Type B pancreatic cell (in vitro differentiated cells): ENCODE data around the gene DIAPH3. TPM values are rescaled to one million over a fixed set of nuclear protein-coding genes. Genes with fewer than 3 reads are reported as not detected.

Experiments used
- DNase-seq: peaks from one replicate; pipeline ENCODE4 v3.0.0; 2021; ENCODE audit warnings: mixed read lengths; ENCODE audit not compliant: unreplicated experiment; ENCODE audit errors: extremely low spot score
- H3K27ac Mint-ChIP-seq: 2 replicates; pipeline ENCODE4 v1.8.0; 2021; ENCODE audit warnings: mild to moderate bottlenecking, mixed read lengths
- H3K27me3 Mint-ChIP-seq: 2 replicates; pipeline ENCODE4 v1.8.0; 2021; ENCODE audit warnings: mixed read lengths
- H3K36me3 Mint-ChIP-seq: 2 replicates; pipeline ENCODE4 v1.8.0; 2021; ENCODE audit warnings: mixed read lengths
- H3K4me1 Mint-ChIP-seq: one replicate; pipeline ENCODE4 v1.8.0; 2021; ENCODE audit warnings: mixed read lengths; ENCODE audit not compliant: unreplicated experiment
- H3K4me3 Mint-ChIP-seq: 2 replicates; pipeline ENCODE4 v1.8.0; 2021; ENCODE audit warnings: mild to moderate bottlenecking, mixed read lengths
- H3K9me3 Mint-ChIP-seq: 2 replicates; pipeline ENCODE4 v1.8.0; 2021; ENCODE audit warnings: mixed read lengths
- total RNA-seq: library from RNA; stranded (reverse); gene quantifications from 2 replicates; pipeline ENCODE4 v1.2.1, GENCODE V29; 2021; ENCODE audit warnings: low replicate concordance
- TF ChIP-seq, protein P1 (sequence below): fragments of 200-600 bp; sonication (generic); conservative IDR thresholded peaks from 2 replicates; pipeline ENCODE4 v1.5.0; 2021; ENCODE audit warnings: antibody characterized with exemption, mild to moderate bottlenecking

The DIAPH3 gene
- total RNA-seq, 1 donor from 2014 or later = 16.9 TPM

DNA sequence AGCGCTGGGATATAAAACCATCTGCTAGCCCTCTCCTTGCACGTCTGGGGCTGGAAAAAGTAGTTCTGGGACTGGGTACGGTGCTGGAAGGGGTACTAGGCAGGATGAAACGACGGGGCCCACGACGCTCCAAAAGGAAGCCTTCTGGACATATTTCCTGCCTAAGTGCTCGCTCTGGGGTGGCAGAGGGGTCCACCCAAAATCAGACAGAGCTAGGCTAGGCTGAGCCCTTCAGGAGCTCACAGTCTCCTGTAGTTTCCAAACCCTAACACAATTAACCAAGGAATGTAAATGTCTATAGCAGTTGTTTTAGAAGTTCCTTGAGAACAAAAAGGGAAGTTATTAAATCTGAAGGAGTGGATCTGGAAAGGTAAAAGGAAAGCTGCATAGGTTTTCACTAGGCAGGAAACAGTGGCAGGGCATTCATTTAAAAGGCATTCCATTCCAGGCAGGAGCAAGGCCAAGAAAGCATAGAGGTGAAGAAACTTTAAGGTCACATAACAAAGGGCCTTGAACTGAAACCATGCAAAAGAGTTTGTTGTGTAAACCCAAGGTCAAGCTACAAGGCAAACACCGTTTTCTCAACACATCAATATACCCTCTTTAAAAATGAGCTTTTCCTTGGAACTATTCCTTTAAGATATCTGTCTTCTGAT lies 634 bp upstream of the DIAPH3 start:
- peaks cover 13% of the 10 kb centered on the region for H3K36me3 Mint-ChIP-seq

DNA sequence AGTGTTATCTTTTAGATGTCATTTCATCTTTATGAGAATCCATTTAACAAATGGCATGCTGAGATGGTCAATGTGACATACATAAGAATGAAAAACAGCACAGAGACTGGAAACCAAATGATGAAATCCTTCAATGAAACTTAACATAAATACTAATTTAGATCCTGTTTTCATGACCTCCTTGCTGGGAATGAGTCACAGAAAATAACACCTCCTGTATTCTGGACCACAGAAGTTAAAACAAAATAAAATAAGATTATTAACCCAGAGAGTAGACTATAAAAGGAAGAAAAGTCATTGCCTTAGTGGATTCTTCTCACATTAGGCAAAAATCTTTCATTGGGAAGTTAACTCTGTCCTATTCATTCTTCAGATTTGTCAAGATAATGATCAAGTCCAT lies 1.6 kb downstream of the DIAPH3 start:
- no peak for DNase-seq
- Mint-ChIP-seq H3K4me3 (peak overlapping the region; percentile 63), H3K4me1 (peaks cover 31% of the 10 kb centered on the region), H3K9me3 (peaks cover 11% of the 10 kb centered on the region), H3K27me3 (no peaks in the 10 kb centered on the region), H3K36me3 (peaks cover 19% of the 10 kb centered on the region), H3K27ac (no peak overlapping the region)
- TF ChIP-seq, protein P1, sequence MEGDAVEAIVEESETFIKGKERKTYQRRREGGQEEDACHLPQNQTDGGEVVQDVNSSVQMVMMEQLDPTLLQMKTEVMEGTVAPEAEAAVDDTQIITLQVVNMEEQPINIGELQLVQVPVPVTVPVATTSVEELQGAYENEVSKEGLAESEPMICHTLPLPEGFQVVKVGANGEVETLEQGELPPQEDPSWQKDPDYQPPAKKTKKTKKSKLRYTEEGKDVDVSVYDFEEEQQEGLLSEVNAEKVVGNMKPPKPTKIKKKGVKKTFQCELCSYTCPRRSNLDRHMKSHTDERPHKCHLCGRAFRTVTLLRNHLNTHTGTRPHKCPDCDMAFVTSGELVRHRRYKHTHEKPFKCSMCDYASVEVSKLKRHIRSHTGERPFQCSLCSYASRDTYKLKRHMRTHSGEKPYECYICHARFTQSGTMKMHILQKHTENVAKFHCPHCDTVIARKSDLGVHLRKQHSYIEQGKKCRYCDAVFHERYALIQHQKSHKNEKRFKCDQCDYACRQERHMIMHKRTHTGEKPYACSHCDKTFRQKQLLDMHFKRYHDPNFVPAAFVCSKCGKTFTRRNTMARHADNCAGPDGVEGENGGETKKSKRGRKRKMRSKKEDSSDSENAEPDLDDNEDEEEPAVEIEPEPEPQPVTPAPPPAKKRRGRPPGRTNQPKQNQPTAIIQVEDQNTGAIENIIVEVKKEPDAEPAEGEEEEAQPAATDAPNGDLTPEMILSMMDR = no peak

More for the DNA sequence above, 634 bp upstream of the DIAPH3 start:
- no peaks in the 10 kb centered on the region for H3K27me3 Mint-ChIP-seq
- H3K9me3 Mint-ChIP-seq = peaks cover 5% of the 10 kb centered on the region
- TF ChIP-seq, protein P1 = no peak
- no peak for DNase-seq
- H3K4me1 Mint-ChIP-seq = peaks cover 31% of the 10 kb centered on the region
- H3K4me3 Mint-ChIP-seq = peak overlapping the region; percentile 98
- peak overlapping the region; percentile 96 for H3K27ac Mint-ChIP-seq

DNA sequence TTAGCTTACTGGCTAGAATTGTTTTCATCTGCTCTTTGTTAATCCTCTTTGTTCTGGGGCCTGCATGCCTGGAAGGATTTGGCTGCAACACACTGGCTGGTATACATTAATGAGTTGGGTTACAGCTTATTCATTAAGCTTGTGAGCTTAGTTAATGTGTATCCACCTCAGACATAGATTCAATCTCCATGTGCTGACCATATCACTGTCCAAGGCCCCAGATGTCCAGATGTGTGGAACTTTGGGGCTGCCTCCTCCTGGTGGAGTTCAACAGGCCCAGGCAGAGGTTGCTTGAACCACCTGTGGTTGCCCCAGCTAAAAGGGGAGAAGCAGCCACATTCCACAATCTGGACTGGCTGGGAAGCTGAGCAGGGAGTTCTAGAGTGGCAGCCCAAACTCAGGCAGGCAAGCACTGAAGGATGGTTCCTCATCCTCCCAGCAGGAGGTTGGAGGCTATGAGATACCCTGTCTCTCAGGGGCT lies 5.4 kb downstream of the DIAPH3 start:
- no peak for DNase-seq
- Mint-ChIP-seq H3K36me3 (peaks cover 22% of the 10 kb centered on the region), H3K27me3 (no peaks in the 10 kb centered on the region), H3K27ac (no peak overlapping the region), H3K4me1 (peaks cover 13% of the 10 kb centered on the region), H3K9me3 (peaks cover 11% of the 10 kb centered on the region), H3K4me3 (no peak overlapping the region)
- TF ChIP-seq, protein P1 = no peak

DNA sequence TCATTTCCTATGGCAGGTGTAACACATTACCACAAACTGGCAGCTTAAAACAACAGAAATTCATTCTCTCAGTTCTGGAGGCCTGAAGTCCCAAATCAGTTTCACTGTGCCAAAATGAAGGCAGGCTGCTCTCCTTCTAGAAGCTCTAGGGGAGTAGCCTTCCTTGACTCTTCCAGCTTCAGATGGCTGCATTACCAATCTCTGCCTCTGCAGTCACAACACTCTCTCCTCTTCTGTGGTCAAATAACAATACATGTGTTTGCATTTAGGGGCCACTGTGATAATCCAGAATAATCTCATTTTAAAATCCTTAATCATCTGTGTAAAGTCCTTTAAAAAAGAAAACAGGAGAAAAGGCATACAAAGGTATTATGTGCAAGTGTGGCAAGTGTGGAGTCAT lies 7.8 kb downstream of the DIAPH3 start:
- Mint-ChIP-seq H3K36me3 (peaks cover 14% of the 10 kb centered on the region), H3K27me3 (no peaks in the 10 kb centered on the region), H3K27ac (no peak overlapping the region), H3K4me3 (no peak overlapping the region), H3K9me3 (peaks cover 11% of the 10 kb centered on the region), H3K4me1 (peaks cover under 1% of the 10 kb centered on the region)
- TF ChIP-seq, protein P1 = peak; percentile 39
- DNase-seq = no peak

DNA sequence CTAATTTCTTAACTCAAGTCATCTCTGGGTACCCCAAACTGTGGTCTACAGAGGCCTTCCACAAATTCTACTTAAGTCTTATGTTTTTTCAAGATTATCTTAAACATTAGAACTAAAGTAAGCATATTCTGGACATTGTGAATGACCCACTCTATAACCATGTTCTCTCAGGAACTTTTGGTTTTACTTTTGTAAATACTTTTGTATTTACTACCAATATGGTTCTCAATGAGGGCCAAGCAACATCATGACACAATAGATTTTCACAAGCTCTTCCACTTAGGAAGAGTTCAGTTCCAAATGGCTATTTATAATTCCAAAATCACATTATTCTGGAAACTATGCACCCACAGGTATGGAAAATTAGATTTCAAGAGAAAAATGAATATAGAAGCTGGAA lies 10.8 kb downstream of the DIAPH3 start:
- peaks cover 6% of the 10 kb centered on the region for H3K4me1 Mint-ChIP-seq
- H3K9me3 Mint-ChIP-seq = peaks cover 6% of the 10 kb centered on the region
- no peaks in the 10 kb centered on the region for H3K27me3 Mint-ChIP-seq
- TF ChIP-seq, protein P1 = no peak
- H3K36me3 Mint-ChIP-seq = peaks cover 9% of the 10 kb centered on the region
- H3K4me3 Mint-ChIP-seq = no peak overlapping the region
- DNase-seq = no peak
- no peak overlapping the region for H3K27ac Mint-ChIP-seq
